Naive thymus-derived CD8-positive, alpha-beta T cell (primary cell): ENCODE data around the gene HNRNPC. TPM values are rescaled to one million over a fixed set of nuclear protein-coding genes. Genes with fewer than 3 reads are reported as not detected.
A peak's percentile ranks its signal among the peaks of the same experiment; 100 is the strongest.
"Not testable (repeated sequence)": the region's sequence is repeated elsewhere in the genome, so short reads cannot be mapped to it uniquely, and the experiment has no call there.

ENCODE experiments used
- ATAC-seq, 2 donors: fragments of 150-1000 bp; cut with Tn5 transposase in 1 of 2; sonication (Bioruptor Pico), chemical (Tn5 transposase) in 1 of 2; 1 replicate in 1 of 2; 2 replicates in 1 of 2; pipeline ENCODE4 v1.10.0; 2021; ENCODE audit warnings: mild to moderate bottlenecking in 2 of 2, moderate library complexity in 2 of 2
- POLR2A ChIA-PET: fragments of 350-600 bp; sonication (Branson Sonifier 250); formaldehyde crosslinking; loops from one replicate; lab custom pipeline; 2021; ENCODE audit warnings: antibody characterized with exemption; lab: Charles Lee
- DNase-seq, 10 donors: peaks; one replicate each; pipeline versions ENCODE4 v3.0.0 to v3.0.0-alpha.2; 2020 to 2022
- H3K27ac Mint-ChIP-seq, 10 donors: one replicate each; pipeline ENCODE4 v1.8.0; 2020 to 2022; ENCODE audit warnings: mild to moderate bottlenecking in 10 of 10, mixed read lengths in 10 of 10, moderate library complexity in 4 of 10, inconsistent platforms in 1 of 10
- H3K27me3 Mint-ChIP-seq, 5 donors: one replicate each; pipeline ENCODE4 v1.8.0; 2021 to 2022; ENCODE audit warnings: mixed read lengths in 5 of 5
- H3K36me3 Mint-ChIP-seq, 3 donors: one replicate each; pipeline ENCODE4 v1.8.0; 2020 to 2022; ENCODE audit warnings: mixed read lengths in 3 of 3, mild to moderate bottlenecking in 2 of 3, inconsistent platforms in 1 of 3
- H3K4me1 Mint-ChIP-seq, 4 donors: one replicate each; pipeline ENCODE4 v1.8.0; 2021 to 2022; ENCODE audit warnings: mixed read lengths in 4 of 4
- H3K4me3 Mint-ChIP-seq, 10 donors: one replicate each; pipeline ENCODE4 v1.8.0; 2020 to 2022; ENCODE audit warnings: mild to moderate bottlenecking in 10 of 10, mixed read lengths in 10 of 10, moderate library complexity in 6 of 10, inconsistent platforms in 1 of 10
- H3K9me3 Mint-ChIP-seq, 9 donors: one replicate each; pipeline ENCODE4 v1.8.0; 2020 to 2022; ENCODE audit warnings: mixed read lengths in 9 of 9, mild to moderate bottlenecking in 3 of 9, inconsistent platforms in 1 of 9, moderate library complexity in 1 of 9
- polyA plus RNA-seq, 3 donors: library from polyadenylated mRNA; unstranded; fragments of 300-500 nt; fragmentation: Illumina TruSeq; gene quantifications; one replicate each; pipeline ENCODE4 v1.2.3, GENCODE V29; 2021
- total RNA-seq, 8 experiments: library from RNA in 2 of 8; stranded (reverse) in 2 of 8; gene quantifications; one replicate each; pipeline ENCODE4 v1.2.3 and lab custom pipeline; 2021 to 2026

Gene HNRNPC
- total and polyA plus RNA-seq, 5 experiments from 2014 or later, result 569 to 893 (median 795) TPM

DNA sequence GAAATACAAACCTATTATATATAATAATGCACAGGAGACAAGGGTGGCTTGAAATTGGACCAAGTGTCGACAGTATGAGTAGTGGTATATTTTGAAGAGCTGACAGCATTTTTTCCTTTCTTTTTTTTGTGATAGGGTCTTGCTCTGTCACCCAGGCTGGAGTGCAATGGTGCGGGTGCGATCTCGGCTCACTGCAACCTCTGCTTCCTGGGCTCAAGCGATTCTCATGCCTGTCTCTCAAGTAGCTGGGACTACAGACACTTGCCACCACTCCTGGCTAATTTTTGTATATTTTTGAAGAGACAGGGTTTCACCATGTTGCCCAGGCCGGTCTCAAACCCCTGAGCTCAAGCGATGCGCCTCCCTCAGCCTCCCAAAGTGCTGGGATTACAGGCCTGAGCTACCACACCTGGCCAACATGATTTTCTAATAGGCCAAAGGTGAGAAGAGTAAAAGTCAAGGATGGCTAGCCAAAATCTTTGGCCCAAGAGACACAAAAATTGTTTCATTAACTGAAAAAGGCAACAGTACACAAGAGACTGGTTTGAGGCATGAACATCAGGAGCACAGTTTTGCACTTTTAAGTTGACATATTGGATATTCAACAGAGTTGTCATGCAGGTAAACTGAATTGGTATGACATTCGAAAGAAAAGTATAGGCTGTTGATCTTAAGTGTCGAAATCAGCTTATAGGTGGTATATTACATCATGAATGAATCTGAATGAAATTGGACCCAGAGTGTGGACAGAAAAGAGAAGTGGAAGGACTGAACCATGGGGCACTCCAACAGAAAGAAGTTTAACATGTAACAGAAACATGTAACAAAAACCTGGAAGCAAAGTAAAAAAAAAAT, 12.5 kb downstream of the HNRNPC start:
- Mint-ChIP-seq H3K4me1 (peaks cover 33 to 84% (median 70%) of the 10 kb centered on the region in 4 donors), H3K27me3 (no peaks in the 10 kb centered on the region), H3K4me3 (peak overlapping the region; percentile 54 to 80 (median 73)), H3K36me3 (peaks cover 4 to 96% (median 21%) of the 10 kb centered on the region in 3 donors), H3K27ac (peak overlapping the region; percentile 29 to 88 (median 72)), H3K9me3 (no peaks in the 10 kb centered on the region)
- DNase-seq (peak in 1 of 10 donors; percentile 14), ATAC-seq (peak; percentile 18 to 22)
- POLR2A ChIA-PET, result interaction anchor here (0.9 to 1.9 kb wide), 5 partner anchors 9 to 13 kb away, joined by 3 to 8 read pairs (median 4); no protein-coding TSS in a partner anchor

DNA sequence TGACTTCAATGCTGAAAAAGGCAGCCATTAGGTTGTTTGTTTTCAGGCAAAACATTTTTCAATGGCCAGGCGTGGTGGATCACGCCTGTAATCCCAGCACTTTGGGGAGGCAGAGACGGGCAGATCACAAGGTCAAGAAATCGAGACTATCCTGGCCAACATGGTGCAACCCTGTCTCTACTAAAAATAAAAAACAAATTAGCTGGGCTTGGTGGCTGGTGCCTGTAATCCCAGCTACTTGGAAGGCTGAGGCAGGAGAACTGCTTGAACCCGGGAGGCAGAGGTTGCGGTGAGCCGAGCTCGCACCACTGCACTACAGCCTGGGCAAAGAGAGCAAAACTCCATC, 13.2 kb downstream of the HNRNPC start:
- H3K27me3 Mint-ChIP-seq, H3K9me3 Mint-ChIP-seq, ATAC-seq: not testable (repeated sequence)
- peak in 1 of 10 donors; percentile 2 for DNase-seq
- Mint-ChIP-seq H3K4me1 (peaks cover 31 to 84% (median 68%) of the 10 kb centered on the region in 4 donors), H3K27ac (peak overlapping the region in 9 of 10 donors; percentile 5 to 88 (median 60)), H3K36me3 (peaks cover 4 to 96% (median 26%) of the 10 kb centered on the region in 3 donors), H3K4me3 (peak overlapping the region in 9 of 10 donors; percentile 34 to 80 (median 71))
- POLR2A ChIA-PET, result interaction anchor here (1.2 to 1.6 kb wide), 3 partner anchors 9 to 12 kb away, joined by 3 to 4 read pairs (median 4); no protein-coding TSS in a partner anchor

DNA sequence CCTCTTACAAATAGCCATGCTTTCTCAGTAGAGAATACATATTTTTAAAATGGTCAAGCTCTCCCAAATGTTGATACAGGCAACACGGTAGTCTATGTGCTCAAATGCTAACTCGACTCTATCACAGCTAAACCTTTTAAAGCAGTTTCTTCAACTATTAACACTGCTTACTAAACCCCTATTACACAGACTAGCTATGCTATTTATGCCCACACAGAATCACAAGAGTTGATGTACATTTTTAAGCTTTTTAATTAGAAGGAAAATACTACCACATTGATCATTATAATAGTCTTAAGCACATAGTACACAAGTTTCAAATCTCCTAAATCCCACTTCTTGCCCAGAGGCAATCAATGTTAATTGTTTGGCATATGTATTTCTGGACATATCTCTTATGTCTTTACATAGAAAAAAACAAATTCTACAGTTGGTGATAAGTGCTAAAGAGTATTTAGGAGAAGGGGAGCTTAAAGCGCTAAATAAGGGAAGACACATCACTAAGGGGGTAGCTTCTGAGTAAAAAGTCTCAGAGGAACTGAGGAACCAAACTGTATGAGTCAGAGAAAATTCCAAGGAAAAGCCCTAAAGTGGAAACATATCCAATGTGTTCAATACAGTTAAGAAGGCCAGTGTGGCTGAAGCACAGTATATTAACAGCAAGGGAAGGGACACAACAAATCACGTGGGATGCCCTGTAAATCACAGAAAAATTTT, 13.7 kb downstream of the HNRNPC start:
- Mint-ChIP-seq H3K27me3 (no peaks in the 10 kb centered on the region), H3K4me1 (peaks cover 32 to 83% (median 68%) of the 10 kb centered on the region in 4 donors), H3K27ac (peak overlapping the region in 9 of 10 donors; percentile 5 to 88 (median 60)), H3K9me3 (no peaks in the 10 kb centered on the region), H3K36me3 (peaks cover 7 to 96% (median 29%) of the 10 kb centered on the region in 3 donors), H3K4me3 (peak overlapping the region in 9 of 10 donors; percentile 34 to 79 (median 67))
- POLR2A ChIA-PET, result interaction anchor here (0.6 to 1.6 kb wide), 3 partner anchors 9 to 200 kb away, joined by 3 to 4 read pairs (median 4); no protein-coding TSS in a partner anchor
- no peak for ATAC-seq
- DNase-seq, result peak in 1 of 10 donors; percentile 0

DNA sequence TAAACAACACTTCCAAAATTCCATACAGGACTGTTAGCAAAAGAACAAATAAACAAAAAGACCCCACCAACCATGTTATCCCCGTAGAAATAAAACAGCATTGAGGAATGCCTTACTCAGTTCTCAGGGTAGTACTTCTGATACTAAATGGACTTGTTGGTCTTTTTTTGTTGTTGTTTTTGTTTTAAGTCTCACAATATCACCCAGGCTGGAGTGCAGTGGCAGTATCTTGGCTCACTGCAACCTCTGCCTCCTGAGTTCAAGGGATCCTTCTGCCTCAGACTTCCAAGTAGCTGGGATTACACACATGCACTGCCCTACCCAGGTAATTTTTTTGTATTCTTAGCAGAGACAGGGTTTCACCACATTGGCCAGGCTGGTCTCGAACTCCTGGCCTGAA, 17.1 kb downstream of the HNRNPC start:
- no peak for DNase-seq
- no peaks in the 10 kb centered on the region for H3K27me3 Mint-ChIP-seq
- H3K27ac Mint-ChIP-seq, result peak overlapping the region in 8 of 10 donors; percentile 34 to 85 (median 60)
- POLR2A ChIA-PET, result no interaction called here
- peaks cover 21 to 86% (median 64%) of the 10 kb centered on the region in 4 donors for H3K4me1 Mint-ChIP-seq
- ATAC-seq, result no peak
- H3K9me3 Mint-ChIP-seq, result no peaks in the 10 kb centered on the region
- H3K4me3 Mint-ChIP-seq, result peak overlapping the region in 8 of 10 donors; percentile 14 to 62 (median 38)
- peaks cover 10 to 98% (median 42%) of the 10 kb centered on the region in 3 donors for H3K36me3 Mint-ChIP-seq

DNA sequence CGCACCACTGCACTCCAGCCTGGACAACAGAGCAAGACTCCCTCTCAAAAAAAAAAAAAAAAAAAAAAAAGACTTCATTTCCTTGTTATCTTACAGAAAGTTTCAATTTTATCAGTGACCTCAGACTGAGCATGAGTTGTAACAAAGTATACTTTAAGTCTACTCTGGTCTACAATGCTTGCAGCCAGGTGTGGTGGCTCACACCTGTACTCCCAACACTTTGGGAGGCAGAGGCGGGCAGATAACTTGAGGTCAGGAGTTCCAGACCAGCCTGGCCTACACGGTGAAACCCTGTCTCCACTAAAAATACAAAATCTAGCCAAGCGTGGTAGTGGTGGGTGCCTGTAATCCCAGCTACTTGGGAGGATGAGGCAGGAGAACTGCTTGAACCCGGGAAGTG, 18.0 kb downstream of the HNRNPC start:
- H3K4me3 Mint-ChIP-seq, result peak overlapping the region in 1 of 10 donors; percentile 39
- H3K36me3 Mint-ChIP-seq, result peaks cover 7 to 98% (median 38%) of the 10 kb centered on the region in 3 donors
- peak overlapping the region in 8 of 10 donors; percentile 27 to 86 (median 59) for H3K27ac Mint-ChIP-seq
- H3K27me3 Mint-ChIP-seq, result no peaks in the 10 kb centered on the region
- ATAC-seq, result no peak
- DNase-seq, result no peak
- POLR2A ChIA-PET, result interaction anchor here (0.6 to 1.2 kb wide), 2 partner anchors 17 to 60 kb away, joined by 3 to 5 read pairs; no protein-coding TSS in a partner anchor
- peaks cover 21 to 85% (median 64%) of the 10 kb centered on the region in 4 donors for H3K4me1 Mint-ChIP-seq
- H3K9me3 Mint-ChIP-seq, result no peaks in the 10 kb centered on the region

DNA sequence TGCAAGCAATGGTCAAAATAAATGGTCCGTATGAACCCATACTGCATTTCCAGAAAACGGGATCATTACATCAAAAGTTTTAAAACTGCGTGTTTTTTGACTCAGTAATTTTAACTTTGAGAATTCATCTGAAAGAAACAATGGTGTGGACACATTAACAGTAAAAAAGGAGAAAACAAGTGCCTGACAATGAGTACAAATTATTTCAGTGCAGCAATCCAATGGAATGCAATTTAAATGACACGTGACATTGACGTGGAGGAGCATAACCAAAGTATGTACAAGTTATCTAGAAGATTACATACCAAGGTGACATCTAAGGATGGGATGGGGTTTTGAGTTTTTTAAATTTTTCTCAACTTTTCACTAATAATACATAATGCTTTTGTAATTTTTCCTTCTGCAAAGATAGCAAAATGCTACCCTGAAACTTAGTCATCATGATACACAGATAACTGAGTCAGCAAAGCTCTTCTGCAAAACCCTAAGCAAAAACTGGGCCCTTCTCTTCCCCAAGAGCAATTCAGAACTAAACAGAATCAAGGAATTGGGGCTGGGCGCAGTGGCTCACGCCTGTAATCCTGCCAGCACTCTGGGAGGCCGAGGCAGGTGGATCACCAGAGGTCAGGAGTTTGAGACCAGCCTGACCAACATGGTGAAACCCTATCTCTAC, 20.4 kb downstream of the HNRNPC start:
- Mint-ChIP-seq H3K4me1 (peaks cover 24 to 82% (median 61%) of the 10 kb centered on the region in 4 donors), H3K36me3 (peaks cover 7 to 96% (median 31%) of the 10 kb centered on the region in 3 donors), H3K27me3 (no peaks in the 10 kb centered on the region), H3K4me3 (peak overlapping the region in 1 of 10 donors; percentile 9), H3K27ac (peak overlapping the region in 3 of 10 donors; percentile 1 to 59 (median 3)), H3K9me3 (no peaks in the 10 kb centered on the region)
- DNase-seq (no peak), ATAC-seq (no peak)
- POLR2A ChIA-PET, result no interaction called here

DNA sequence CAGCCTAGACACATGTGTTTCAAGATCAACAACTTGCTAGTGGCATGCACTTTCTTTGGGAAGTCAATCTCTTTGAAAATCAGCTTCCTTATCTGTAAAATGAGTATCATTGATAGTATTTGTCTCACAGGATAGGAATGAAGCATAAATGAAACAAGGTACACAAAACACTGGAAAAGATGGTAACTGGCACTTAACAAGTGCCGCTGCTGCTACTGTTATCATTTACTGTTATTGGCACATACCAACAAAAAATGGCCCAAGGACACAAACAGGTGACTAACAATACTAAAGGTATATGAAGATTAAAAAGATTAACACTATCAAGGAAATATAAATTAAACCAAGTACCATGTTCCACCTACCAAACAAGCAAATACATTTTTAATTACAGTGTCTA, 20.9 kb downstream of the HNRNPC start:
- Mint-ChIP-seq H3K27ac (peak overlapping the region in 5 of 10 donors; percentile 1 to 65 (median 3)), H3K36me3 (peaks cover 7 to 95% (median 31%) of the 10 kb centered on the region in 3 donors), H3K27me3 (no peaks in the 10 kb centered on the region), H3K4me3 (peak overlapping the region in 5 of 10 donors; percentile 9 to 39 (median 27)), H3K9me3 (no peaks in the 10 kb centered on the region), H3K4me1 (peaks cover 24 to 80% (median 60%) of the 10 kb centered on the region in 4 donors)
- no peak for DNase-seq
- POLR2A ChIA-PET, result no interaction called here
- ATAC-seq, result no peak

DNA sequence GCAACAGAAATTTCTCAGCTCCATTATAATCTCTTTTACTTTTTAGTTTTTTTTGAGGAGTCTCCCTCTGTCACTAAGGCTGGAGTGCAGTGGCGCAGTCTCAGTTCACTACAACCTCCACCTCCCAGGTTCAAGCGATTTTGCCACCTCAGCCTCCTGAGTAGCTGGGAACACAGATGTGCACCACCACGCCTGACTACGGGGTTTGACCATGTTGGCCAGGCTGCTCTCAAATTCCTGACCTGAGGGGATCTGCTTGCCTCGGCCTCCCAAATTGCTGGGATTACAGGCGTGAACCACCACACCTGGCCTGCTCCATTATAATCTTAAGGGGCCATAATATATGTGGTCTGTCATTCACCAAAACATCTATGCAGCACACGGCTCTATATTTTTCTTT, 23.4 kb downstream of the HNRNPC start:
- H3K27ac Mint-ChIP-seq, result peak overlapping the region in 6 of 10 donors; percentile 44 to 74 (median 64)
- no peak for ATAC-seq
- no peak for DNase-seq
- POLR2A ChIA-PET, result interaction anchor here (1.1 kb wide), 1 partner anchor 20 kb away, joined by 3 read pairs; no protein-coding TSS in a partner anchor
- peaks cover 29 to 83% (median 62%) of the 10 kb centered on the region in 4 donors for H3K4me1 Mint-ChIP-seq
- H3K36me3 Mint-ChIP-seq, result peaks cover 7 to 84% (median 22%) of the 10 kb centered on the region in 3 donors
- no peaks in the 10 kb centered on the region for H3K9me3 Mint-ChIP-seq
- H3K27me3 Mint-ChIP-seq, result no peaks in the 10 kb centered on the region
- peak overlapping the region in 1 of 10 donors; percentile 29 for H3K4me3 Mint-ChIP-seq

DNA sequence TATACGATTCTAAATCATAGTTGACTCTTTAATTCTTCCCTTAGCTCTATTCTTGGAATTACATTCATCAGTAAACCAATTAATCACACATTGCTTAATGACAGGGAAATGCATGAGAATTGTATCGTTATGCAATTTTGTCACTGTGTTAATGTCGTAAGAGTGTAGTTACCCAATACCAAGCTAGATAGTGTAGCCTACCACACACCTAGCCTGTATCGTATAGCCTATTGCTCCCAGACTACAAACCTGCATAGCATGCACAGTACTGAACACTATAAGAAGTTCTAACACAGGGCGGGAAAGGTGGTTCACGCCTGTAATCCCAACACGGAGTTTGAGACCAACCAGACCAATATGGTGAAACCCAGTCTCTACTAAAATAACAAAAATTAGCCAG, 24.7 kb downstream of the HNRNPC start:
- Mint-ChIP-seq H3K4me1 (peaks cover 31 to 82% (median 61%) of the 10 kb centered on the region in 4 donors), H3K36me3 (peaks cover 0 to 78% (median 11%) of the 10 kb centered on the region in 3 donors), H3K4me3 (peak overlapping the region in 1 of 10 donors; percentile 28), H3K27ac (peak overlapping the region in 7 of 10 donors; percentile 6 to 93 (median 32)), H3K9me3 (no peaks in the 10 kb centered on the region), H3K27me3 (no peaks in the 10 kb centered on the region)
- ATAC-seq (no peak), DNase-seq (no peak)
- POLR2A ChIA-PET, result interaction anchor here (1.3 to 1.4 kb wide), 2 partner anchors 12 to 30 kb away, joined by 3 read pairs; no protein-coding TSS in a partner anchor

DNA sequence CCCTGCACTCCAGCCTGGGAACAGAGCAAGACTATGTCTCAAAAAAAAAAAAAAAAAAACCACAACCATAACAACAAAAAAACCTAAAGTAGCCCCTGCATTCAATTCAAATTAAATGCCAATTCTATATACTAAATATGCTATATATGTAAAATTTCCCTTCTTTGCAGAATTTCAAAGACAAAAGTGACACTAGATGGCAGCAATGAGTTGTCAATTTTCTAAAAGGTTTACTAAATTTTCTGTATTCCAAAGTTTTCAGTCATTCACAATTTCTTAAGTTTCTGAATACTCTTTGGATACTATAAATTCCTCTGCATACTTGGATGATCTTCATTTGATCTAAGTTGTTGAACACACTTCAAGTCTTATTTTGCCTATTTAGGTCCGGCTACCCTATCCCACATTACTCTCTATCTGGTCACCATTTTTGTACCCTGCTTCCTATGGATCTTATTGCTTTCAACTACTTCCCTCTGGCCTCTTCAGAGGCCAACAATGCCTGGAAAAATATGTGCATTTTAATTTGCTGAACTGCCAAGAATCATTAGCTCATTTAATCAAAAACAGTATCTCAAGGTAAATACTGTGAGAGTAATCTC, 27.9 kb downstream of the HNRNPC start:
- peaks cover 31 to 84% (median 66%) of the 10 kb centered on the region in 4 donors for H3K4me1 Mint-ChIP-seq
- no peaks in the 10 kb centered on the region for H3K9me3 Mint-ChIP-seq
- H3K27me3 Mint-ChIP-seq, result no peaks in the 10 kb centered on the region
- peaks cover 0 to 71% (median 7%) of the 10 kb centered on the region in 3 donors for H3K36me3 Mint-ChIP-seq
- no peak for ATAC-seq
- H3K4me3 Mint-ChIP-seq, result peak overlapping the region in 1 of 10 donors; percentile 29
- peak in 3 of 10 donors; percentile 30 to 39 (median 35) for DNase-seq
- peak overlapping the region in 9 of 10 donors; percentile 14 to 85 (median 51) for H3K27ac Mint-ChIP-seq
- POLR2A ChIA-PET, result no interaction called here

DNA sequence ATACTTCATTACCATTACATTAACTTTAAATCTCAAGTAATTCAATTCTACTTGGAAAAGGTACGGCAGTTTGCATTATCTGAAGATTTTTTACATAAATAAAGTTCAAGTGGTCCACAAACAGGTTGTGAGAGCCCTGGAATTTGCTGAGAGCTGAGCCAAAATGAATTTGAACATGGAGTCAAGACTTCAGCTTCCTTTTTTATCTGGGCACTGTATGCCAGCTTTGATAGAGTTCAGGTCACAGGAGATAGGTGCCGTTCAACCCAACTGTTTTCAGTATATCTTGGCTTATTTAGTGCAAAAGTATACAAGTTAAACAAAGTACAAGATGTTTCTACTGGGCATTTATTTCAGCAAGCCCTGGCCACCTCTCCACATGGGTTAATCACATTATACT, 28.8 kb downstream of the HNRNPC start:
- POLR2A ChIA-PET, result interaction anchor here (0.8 kb wide), 1 partner anchor 28 kb away, joined by 3 read pairs; no protein-coding TSS in a partner anchor
- H3K4me1 Mint-ChIP-seq, result peaks cover 30 to 87% (median 68%) of the 10 kb centered on the region in 4 donors
- no peak overlapping the region for H3K4me3 Mint-ChIP-seq
- no peak for DNase-seq
- no peaks in the 10 kb centered on the region for H3K27me3 Mint-ChIP-seq
- ATAC-seq, result no peak
- H3K27ac Mint-ChIP-seq, result peak overlapping the region in 4 of 10 donors; percentile 33 to 58 (median 45)
- peaks cover 0 to 70% (median 7%) of the 10 kb centered on the region in 3 donors for H3K36me3 Mint-ChIP-seq
- H3K9me3 Mint-ChIP-seq, result no peaks in the 10 kb centered on the region
